Right lobe of liver (tissue), 4 donors: ENCODE results near the gene TTF1.

Experiments used
- CTCF ChIP-seq, 4 donors: fragments of 200-600 bp in 3 of 4; fragments of 450-650 bp in 1 of 4; IDR thresholded peaks; one replicate each; pipeline versions ENCODE4 v1.5.1 to v1.8.0; 2016 to 2022; ENCODE audit warnings: antibody characterized with exemption in 4 of 4, mild to moderate bottlenecking in 2 of 4
- POLR2A ChIP-seq: fragments of 450-650 bp; IDR thresholded peaks from one replicate; pipeline ENCODE4 v1.6.1; 2017; ENCODE audit warnings: antibody characterized with exemption, mild to moderate bottlenecking
- donor health status: DM: no; HTN: no; CAD: no.
- donor health status: DM: no; HTN: no; CAD: no.
- donor health status: DM: no; HTN: yes; CAD: no.

DNA sequence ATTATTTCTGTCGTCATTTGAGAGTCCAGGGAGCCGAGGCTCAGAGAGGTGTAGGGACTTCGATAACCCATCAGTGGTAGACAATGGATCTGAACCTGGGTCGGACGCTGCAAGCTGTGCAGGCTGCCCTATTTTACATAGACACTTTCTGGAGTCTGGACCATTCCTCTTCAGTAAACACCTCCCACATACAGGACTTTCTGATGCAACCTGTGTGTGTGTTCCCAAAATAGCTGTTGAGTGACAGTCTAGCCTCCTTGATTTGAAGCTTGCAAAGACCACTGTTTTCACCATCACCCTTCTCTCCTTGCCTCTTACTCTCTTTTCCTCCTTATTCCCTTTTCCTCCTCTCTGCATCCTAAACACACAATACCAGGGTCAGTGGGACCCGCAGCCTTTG is 34.1 kb upstream of the TTF1 start:
- TF ChIP-seq CTCF (IDR thresholded peaks at IDR 0.05) (no peak), POLR2A (no peak)
